Stimulated activated CD4-positive, alpha-beta T cell treated with anti-CD3 and anti-CD28 coated beads, Interleukin-1b, Interleukin-23, amount 100 ng/mL, for 48 hours (primary cell): Measurements from ENCODE around the gene ATP1B2.

ENCODE experiments used
- DNase-seq: peaks from one replicate; pipeline ENCODE4 v3.0.0-alpha.2; 2020

The ATP1B2 gene

GRCh38 chr17:7686222-7687071 is 35.7 kb downstream of the ATP1B2 start:
- peak; percentile 81 for DNase-seq

- peak; percentile 91 for DNase-seq
Observed at GRCh38 chr17:7687072-7687907, 36.6 kb downstream of the ATP1B2 start, which contains the start of gene TP53. Gene TP53, minus strand, starts transcription at chr17:7687490. Its CDS starts 10,896 bp downstream, at chr17:7676594.

- DNase-seq, result peak; percentile 97
Observed at GRCh38 chr17:7687908-7688807, 37.4 kb downstream of the ATP1B2 start, which contains the start of gene WRAP53. Gene WRAP53, plus strand, starts transcription at chr17:7688477. Its CDS starts 172 bp downstream, at chr17:7688649.

- DNase-seq, result no peak
Observed at GRCh38 chr17:7688808-7689316, 38.1 kb downstream of the ATP1B2 start.

GRCh38 chr17:7695586-7695985 is 44.9 kb downstream of the ATP1B2 start:
- no peak for DNase-seq

GRCh38 chr17:7697828-7698588 is 47.3 kb downstream of the ATP1B2 start:
- DNase-seq, result no peak

GRCh38 chr17:7700510-7700909 is 49.8 kb downstream of the ATP1B2 start:
- no peak for DNase-seq

- no peak for DNase-seq
Observed at GRCh38 chr17:7701681-7702080, 51.0 kb downstream of the ATP1B2 start.

- DNase-seq, result no peak
Observed at GRCh38 chr17:7702776-7703175, 52.0 kb downstream of the ATP1B2 start.

- no peak for DNase-seq
Observed at GRCh38 chr17:7703584-7704479, 53.1 kb downstream of the ATP1B2 start.

- no peak for DNase-seq
Observed at GRCh38 chr17:7704601-7705268, 54.0 kb downstream of the ATP1B2 start, which contains the start of gene EFNB3. Gene EFNB3, plus strand, starts transcription at chr17:7705202. Its CDS starts 397 bp downstream, at chr17:7705599.

- no peak for DNase-seq
Observed at GRCh38 chr17:7705269-7706255, 54.8 kb downstream of the ATP1B2 start.

- DNase-seq, result no peak
Observed at GRCh38 chr17:7706631-7707354, 56.1 kb downstream of the ATP1B2 start.
